NCI-H526 treated with DMSO at 0.1 percent for 48 hours (cell line): ENCODE data around the gene SUPT4H1.

Experiments
- DNase-seq: peaks from one replicate; lab custom pipeline; 2025; lab: John Stamatoyannopoulos, UW

SUPT4H1 gene

GRCh38 chr17:58317421-58318064, 34.5 kb downstream of the SUPT4H1 start:
- peak; percentile 58 for DNase-seq

- no peak for DNase-seq
Measured at GRCh38 chr17:58316260-58316960, 35.6 kb downstream of the SUPT4H1 start.

- no peak for DNase-seq
Measured at GRCh38 chr17:58315750-58316149, 36.3 kb downstream of the SUPT4H1 start.

GRCh38 chr17:58315281-58315711, 36.7 kb downstream of the SUPT4H1 start:
- no peak for DNase-seq

DNA sequence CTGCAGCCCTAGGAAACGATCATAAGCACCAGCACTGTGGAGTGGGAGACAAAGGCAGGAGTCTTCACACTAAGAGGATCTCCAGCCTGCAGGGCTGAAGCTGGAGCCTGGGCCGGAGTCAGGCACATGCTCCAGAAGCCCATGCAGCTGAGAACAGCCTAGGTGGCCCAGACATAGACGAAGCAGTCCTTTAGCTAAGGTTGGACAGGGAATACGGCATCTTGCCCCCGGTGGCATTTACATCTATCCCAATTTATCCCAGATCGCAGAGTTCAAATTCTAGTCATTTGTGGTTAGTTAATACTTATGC, 37.3 kb downstream of the SUPT4H1 start:
- DNase-seq, result no peak

DNA sequence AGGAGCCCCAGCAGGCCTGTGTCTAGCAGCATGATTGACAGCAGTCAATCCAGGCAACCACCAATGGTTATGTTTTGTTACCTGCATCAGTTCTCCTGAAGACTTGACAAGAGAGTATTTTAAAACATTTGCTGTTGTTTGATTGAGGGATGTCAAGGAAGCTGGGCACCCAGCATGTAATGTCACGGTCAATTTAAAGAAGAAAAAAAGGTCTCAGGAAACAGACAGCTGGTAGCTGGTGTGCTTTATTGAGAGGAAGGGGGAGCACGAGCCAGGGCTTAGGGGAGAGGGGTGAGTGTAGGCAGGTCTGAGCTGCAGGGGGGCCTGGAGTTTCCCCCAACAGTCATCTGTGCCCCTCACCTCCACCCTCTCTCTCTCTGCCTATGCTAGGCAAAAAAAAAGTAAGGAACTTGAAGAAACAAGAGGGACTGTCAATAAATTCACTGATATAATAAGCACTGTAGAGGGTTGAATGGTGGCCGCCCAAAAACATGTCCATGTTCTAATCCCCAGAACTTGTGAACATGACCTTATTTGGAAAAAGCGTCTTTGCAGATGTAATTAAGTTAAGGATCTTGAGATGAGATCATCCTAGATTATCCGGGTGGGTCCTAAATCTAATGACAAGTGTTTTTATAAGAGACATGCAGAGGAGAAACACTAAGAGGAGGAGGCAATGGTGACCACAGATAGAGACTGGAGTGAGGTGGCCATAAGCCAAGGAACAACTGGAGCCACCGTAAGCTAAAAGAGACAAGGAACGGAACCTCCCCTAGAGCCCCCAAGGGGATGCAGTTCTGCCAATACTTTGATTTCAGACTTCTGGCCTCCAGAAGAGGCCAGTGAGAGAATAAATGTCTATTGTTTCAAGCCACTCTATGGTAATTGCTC, 37.9 kb downstream of the SUPT4H1 start:
- no peak for DNase-seq

DNA sequence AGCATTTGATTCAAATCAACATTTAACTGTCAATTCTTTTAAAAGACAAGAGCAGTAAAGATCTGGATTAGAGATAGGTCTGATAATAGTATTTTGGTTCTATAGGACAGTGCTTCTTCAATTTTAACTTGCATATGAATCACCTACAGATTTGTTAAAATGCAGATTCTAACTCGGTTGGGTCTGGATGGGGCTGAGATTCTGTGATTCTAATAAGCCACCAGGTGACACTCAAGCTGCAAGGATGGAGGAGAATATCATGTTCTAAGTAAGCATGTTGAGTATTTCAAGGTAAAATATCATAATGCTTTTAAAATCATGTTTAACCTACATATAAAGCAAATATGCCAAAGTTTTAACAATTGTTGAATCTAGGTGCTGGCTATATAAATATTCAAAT, 39.2 kb downstream of the SUPT4H1 start:
- no peak for DNase-seq

DNA sequence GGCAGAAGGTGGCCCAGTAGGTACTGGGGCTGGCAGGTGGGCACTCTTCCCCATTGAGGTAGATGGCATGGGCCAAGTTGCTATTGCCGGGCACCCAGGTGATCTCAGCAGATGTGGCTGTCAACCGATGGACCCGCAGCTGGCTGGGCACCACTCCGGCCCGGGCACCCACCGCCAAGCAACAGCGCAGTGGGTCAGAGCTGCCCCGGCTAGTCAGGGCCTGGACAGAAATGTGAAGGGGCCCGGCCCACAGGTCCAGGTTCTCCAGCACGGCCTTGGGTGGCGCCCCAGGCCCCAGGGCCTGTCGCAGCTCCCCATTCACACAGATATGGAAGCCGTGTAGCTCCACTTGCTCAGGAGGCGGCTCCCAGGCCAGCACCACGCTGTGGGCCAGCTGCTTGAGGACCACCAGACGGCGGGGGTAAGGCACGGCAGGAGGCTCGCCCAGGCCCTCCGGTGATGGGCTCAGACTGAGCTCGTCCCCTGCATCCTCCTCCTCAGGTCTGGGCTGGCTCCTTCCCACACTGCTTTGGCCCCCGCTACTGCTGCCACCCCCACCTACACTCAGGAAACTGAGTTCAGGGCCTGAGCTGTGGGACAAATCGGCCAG, 39.9 kb downstream of the SUPT4H1 start:
- no peak for DNase-seq

DNA sequence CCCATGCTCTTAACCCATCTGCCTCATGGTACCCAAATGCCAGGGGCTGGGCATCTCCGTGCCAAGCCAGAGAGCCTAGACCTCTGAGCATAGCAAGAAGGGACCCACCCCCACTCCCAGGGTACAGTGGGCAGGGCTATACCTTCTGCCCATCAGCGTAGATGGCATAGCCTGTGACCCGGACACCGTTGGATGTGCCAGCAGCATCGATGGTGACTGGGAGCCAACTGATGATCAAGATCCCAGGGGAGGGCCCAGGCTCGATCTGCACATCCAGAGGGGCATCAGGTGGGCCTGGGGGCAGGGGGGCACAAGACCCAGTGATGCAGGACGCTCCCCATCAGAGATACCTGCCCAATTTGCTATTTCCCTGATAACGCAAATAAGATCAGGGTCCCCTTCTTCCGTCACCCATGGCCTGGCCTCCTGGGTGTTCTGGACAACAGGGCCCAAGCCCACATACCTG, 40.5 kb downstream of the SUPT4H1 start:
- DNase-seq, result no peak

DNA sequence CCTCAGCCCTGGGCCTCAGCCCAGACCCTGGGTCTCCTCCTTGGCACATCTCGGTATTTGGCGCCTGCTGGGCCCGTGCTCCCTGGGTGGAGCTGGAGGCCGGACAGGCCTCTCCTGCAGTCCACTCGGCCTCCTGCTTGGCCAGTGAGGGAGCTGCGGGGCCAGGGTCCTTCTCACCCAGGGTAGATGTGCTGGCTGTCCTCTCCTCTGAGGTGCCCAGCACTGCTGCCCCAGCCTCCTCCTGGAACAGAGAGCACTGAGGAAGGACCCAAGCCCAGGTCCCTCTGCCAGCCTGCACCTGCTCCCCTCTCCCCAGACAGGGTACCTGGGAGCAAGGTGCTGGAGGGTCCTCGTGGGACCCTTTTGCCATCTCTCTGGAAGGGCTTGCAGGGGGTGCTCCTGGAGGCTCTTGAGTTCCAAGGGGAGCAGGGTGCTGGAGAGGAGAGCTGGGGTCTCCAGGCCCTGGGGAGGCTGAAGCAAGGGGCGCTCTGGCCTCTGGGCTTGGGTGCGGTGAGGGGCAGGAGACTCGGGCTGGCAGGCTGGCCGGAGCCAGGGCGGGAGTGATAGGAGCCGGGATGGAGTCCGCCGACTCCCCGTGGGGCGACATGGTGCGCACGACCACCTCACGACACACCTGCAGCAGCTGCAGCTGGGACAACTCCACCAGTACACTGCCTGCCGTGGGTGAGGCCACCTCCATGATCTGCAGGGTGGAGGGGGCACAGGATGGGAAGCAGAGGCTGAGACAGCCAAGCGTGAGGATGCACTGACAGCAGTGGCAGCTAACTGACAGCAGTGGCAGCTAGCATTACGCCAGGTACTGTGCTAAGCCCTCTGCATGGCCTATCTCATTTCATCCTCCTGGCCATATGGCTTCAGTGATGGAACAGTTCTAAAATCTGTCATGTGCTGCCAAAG, 41.2 kb downstream of the SUPT4H1 start:
- DNase-seq, result no peak

DNA sequence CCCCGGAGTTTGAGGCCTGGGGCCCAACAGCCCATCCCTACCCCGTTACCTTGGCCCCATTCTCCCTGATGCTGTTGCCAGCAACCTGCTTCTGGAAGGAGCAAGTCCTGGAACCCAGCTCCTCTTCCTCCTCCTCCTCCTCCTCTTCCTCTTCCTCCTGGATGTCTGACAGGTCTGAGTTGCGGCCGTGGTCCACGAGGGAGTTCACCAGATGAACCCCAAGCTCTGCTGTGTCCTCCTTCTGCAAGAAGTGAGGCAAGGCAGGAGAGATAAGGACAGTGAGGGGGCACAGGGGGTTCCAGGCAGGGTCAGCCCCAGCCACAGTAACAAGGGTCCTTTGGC, 42.1 kb downstream of the SUPT4H1 start:
- DNase-seq, result no peak

DNA sequence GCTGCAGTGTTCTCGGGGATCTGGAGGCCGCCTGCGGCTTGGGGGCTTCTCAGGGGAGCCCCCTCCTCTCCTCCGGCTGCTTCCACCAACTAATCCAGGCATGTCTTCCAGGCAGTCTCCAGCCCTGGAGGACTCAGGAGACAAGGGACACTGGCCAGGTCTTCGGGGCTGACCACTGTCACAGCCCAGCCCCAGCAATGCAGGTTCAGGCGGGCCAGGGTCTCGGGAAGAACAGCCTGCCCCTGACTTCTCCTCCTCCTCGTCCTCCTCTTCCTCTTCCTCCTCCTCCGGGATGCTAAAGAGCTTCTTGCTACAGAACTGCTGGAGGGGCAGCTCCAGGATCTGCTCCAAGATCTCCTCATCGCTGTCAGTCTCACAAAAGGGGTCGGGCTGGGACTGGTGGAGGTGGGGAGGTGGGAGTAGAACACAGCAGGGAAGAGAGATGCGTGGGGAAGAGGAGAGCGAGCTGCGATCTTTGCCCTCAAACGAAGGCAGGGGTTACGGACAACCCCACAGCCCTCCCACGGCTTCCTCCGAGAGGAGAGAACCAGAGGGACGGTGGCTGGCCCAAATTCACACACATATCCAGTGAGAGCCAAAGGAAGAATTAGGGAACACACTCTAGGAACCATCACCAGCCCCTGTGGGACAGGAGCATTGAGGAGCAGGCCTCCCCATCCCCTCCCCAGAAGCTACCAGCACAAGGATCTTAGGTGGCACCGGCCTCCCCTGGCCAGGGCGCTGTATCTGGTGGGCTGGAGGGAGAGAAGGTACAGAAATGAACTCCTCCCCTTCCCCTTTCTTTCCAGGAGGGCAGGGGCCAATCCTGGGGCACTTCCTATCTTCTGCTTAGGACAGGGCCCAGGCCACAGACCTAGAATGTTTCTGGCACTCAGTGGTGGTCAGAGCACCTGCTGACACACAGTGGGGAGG, 42.8 kb downstream of the SUPT4H1 start:
- no peak for DNase-seq

- DNase-seq, result no peak
Measured at GRCh38 chr17:58308173-58308984, 43.6 kb downstream of the SUPT4H1 start.

DNA sequence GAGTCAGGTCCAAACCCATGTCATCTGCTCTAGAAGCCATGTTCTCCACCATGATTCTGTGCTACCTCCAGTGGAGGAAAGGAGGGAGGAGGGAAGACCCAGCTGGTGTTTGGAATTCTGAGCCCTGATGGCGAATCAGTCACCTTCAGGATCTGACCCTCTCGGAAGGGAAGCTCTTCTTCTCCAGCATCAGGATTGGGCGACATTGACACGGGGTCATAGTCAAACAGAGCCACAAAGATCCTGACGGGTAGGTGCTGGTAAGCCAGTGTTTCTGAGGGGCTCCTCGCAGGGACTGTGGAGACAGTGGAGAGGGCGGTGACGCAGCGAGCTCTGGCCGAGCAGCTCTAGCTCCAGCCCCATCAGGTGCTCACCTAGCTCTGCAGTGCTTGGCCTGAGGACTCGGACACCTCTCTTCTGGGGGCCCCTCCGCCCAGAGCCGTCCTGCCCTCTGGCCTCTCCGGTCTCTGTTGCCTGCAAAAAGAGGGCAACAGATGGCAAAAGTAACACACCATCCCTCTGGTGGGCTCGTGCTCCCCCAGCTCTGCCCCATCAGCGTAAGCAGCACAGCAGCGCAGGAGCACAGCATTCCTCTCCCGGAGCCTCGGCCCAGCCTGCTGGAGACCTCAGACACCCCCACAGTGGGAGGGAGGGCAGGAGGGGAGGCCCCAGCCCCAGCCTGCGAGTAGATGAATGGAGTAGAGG, 44.4 kb downstream of the SUPT4H1 start:
- DNase-seq, result no peak

- no peak for DNase-seq
Measured at GRCh38 chr17:58306131-58306951, 45.7 kb downstream of the SUPT4H1 start.

- no peak for DNase-seq
Measured at GRCh38 chr17:58305626-58306025, 46.4 kb downstream of the SUPT4H1 start.

DNA sequence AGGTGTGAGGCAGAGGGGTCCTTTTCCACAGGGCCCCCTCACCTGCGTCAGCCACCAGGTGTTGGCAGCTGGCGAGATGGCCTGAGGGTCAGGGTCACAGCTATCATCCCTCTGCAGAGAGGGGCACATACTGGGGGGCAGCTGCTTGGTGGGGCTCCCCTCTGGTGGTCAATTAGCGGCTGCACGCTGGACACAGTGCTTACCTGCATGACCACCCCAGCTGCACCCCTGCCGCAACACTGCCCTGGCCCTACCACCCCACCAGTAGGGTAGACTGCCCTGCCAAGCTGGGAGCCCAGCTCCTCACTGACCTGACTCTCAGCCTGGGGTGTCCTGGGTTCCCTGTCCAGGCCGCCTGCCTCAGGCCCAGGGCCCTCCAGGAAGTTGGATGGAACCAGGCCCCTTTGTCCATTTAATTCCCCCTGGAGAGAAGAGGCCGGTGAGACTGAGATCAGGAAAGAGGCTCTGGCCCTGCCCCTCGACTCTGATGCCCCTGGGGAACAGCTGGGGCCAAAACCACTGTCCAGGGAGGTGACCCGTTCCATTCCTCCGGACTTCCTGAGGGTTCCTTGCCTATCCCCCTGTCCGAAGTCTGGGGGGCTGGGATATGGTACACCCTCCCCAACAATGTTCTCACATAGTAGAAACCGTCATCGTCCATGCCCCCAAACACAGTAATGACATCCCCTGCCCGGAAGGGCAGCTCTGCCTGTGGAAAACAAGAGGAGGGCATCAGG, 47.1 kb downstream of the SUPT4H1 start:
- no peak for DNase-seq
